Prostate gland (tissue), 2 donors: Measurements from ENCODE around the gene ARHGAP18. TPM values are rescaled to one million over a fixed set of nuclear protein-coding genes. Genes with fewer than 3 reads are reported as not detected.

Experiments
- DNase-seq: peaks from one replicate; pipeline ENCODE4 v3.0.0-alpha.2; 2019; ENCODE audit warnings: low spot score
- H3K27ac ChIP-seq, 2 donors: fragments of 200-600 bp; sonication (generic); 2 replicates each; pipeline ENCODE4 v1.5.1; 2017 to 2019
- H3K27me3 ChIP-seq: fragments of 200-600 bp; sonication (generic); replicated peaks from 2 replicates; pipeline ENCODE4 v1.5.1; 2019; ENCODE audit not compliant: insufficient read depth
- H3K36me3 ChIP-seq, 2 donors: fragments of 200-600 bp; sonication (generic); 1 replicate in 1 of 2; 2 replicates in 1 of 2; pipeline versions ENCODE4 v1.5.1 to v1.8.1; 2017 to 2019
- H3K4me1 ChIP-seq: fragments of 200-600 bp; sonication (generic); replicated peaks from 2 replicates; pipeline ENCODE4 v1.5.1; 2019
- H3K4me3 ChIP-seq, 2 donors: fragments of 200-600 bp; sonication (generic); 2 replicates each; pipeline ENCODE4 v1.5.1; 2017 to 2019
- H3K9me3 ChIP-seq: fragments of 200-600 bp; sonication (generic); 2 replicates; pipeline ENCODE4 v1.5.1; 2017
- POLR2A ChIP-seq: fragments of 450-650 bp; IDR thresholded peaks from one replicate; pipeline ENCODE4 v1.6.1; 2016; ENCODE audit warnings: antibody characterized with exemption, mild to moderate bottlenecking
- POLR2AphosphoS5 ChIP-seq: sonication (generic); formaldehyde crosslinking; IDR thresholded peaks from one replicate; pipeline ENCODE4 v1.6.1; 2017; ENCODE audit warnings: antibody characterized with exemption
- whole genome bisulfite sequencing: methylation state at CpG from one replicate; pipeline ENCODE4 v1.1.5; 2018; 5-methylcytosine and 5-hydroxymethylcytosine counted together
- intact Hi-C: fragments of 100-400 bp; cut with DNase I; formaldehyde crosslinking; loops from one replicate; pipeline ENCODE4 v1.14.2; 2022
- total RNA-seq, 2 donors: library from RNA; depleted of rRNA; stranded (reverse); fragments of >200 nt; gene quantifications; one replicate each; pipeline ENCODE4 v1.1.0, GENCODE V29; 2016
- TF ChIP-seq, protein P1 (sequence below), 4 experiments: fragments of 200-600 bp in 2 of 4; fragments of 450-650 bp in 2 of 4; sonication (generic) in 2 of 4; IDR thresholded peaks; 1 replicate in 3 of 4; 2 replicates in 1 of 4; pipeline ENCODE4 v1.5.1; 2016 to 2019; ENCODE audit warnings: antibody characterized with exemption in 4 of 4, mild to moderate bottlenecking in 2 of 4, moderate library complexity in 2 of 4

Gene ARHGAP18
- total RNA-seq, 2 donors from 2014 or later, result 15.0 to 29.1 TPM

DNA sequence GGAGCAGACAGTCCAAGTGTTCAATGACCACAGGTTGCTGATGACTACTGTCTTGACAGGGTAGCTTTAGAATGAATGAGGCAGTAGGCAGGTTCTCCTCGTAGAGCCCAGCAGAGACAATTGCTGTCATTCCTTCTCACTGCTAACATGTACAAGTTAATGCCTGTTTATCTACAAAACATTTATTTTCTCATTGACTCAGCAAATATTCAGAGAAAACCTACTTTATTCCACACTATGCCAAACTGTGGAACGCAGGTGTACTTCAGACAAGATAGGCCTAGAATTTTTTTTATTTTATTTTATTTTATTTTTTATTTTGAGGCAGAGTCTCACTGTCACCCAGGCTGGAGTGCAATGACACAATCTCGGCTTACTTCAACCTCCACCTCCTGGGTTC is 50.8 kb downstream of the ARHGAP18 start:
- TF ChIP-seq, protein P1, sequence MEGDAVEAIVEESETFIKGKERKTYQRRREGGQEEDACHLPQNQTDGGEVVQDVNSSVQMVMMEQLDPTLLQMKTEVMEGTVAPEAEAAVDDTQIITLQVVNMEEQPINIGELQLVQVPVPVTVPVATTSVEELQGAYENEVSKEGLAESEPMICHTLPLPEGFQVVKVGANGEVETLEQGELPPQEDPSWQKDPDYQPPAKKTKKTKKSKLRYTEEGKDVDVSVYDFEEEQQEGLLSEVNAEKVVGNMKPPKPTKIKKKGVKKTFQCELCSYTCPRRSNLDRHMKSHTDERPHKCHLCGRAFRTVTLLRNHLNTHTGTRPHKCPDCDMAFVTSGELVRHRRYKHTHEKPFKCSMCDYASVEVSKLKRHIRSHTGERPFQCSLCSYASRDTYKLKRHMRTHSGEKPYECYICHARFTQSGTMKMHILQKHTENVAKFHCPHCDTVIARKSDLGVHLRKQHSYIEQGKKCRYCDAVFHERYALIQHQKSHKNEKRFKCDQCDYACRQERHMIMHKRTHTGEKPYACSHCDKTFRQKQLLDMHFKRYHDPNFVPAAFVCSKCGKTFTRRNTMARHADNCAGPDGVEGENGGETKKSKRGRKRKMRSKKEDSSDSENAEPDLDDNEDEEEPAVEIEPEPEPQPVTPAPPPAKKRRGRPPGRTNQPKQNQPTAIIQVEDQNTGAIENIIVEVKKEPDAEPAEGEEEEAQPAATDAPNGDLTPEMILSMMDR (IDR thresholded peaks at IDR 0.05), result no peak
- no peak for TF ChIP-seq POLR2A
- TF ChIP-seq POLR2AphosphoS5, result no peak
- Histone ChIP-seq H3K36me3 (no peaks in the 10 kb centered on the region), H3K27ac (no peak overlapping the region), H3K27me3 (no peaks in the 10 kb centered on the region), H3K4me3 (no peak overlapping the region), H3K9me3 (no peaks in the 10 kb centered on the region), H3K4me1 (no peaks in the 10 kb centered on the region)
- no peak for DNase-seq
- 92% methylated on average over 3 of the region's 3 CpGs for WGBS
- intact Hi-C loops, result no loop called here

DNA sequence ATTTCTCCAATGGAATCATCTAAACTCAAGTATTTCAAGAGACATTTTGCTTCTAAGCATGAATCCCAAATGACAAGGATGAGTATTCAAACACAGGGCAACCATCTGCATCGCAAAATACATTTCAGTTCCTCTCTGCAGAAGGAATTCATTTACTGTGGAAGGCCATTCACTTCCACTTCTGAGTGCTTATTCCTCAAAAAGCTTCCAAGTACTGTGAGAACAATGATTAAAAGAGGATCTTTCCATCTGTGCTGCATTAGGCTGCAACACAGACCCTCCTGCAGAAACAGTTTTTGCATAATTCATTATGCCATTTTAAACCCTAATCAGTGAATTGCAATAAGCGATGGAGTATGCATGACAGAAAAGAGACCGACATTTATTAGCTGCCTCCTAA is 52.5 kb downstream of the ARHGAP18 start:
- Histone ChIP-seq H3K27me3 (no peaks in the 10 kb centered on the region), H3K27ac (no peak overlapping the region), H3K4me3 (no peak overlapping the region), H3K4me1 (no peaks in the 10 kb centered on the region), H3K9me3 (no peaks in the 10 kb centered on the region), H3K36me3 (no peaks in the 10 kb centered on the region)
- no peak for DNase-seq
- intact Hi-C loops, result no loop called here
- TF ChIP-seq POLR2A (no peak), POLR2AphosphoS5 (no peak)
- TF ChIP-seq, protein P1 (IDR thresholded peaks at IDR 0.05), result no peak
- WGBS, result 93% methylated on average over 3 of the region's 3 CpGs

DNA sequence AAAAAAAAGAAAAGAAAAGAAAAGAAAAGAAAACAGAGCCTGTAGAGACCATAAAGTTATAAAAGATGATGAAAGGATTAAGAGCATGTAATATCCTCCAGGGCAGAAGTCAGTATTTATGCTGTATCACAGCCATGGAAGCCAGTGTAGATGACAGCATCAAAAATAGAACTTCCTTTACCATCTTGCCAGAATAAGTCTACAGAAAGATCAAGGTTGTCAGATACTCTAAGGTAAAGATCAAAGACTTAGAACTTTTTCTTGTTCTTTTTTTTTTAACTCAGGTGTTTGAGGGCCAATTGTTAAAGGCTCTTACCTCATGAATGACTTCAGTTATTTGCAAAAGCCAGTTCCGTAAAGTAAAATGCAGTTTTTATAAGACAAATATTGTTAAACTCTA is 54.6 kb downstream of the ARHGAP18 start:
- no peak for TF ChIP-seq POLR2A
- TF ChIP-seq POLR2AphosphoS5, result no peak
- TF ChIP-seq, protein P1 (IDR thresholded peaks at IDR 0.05), result no peak

DNA sequence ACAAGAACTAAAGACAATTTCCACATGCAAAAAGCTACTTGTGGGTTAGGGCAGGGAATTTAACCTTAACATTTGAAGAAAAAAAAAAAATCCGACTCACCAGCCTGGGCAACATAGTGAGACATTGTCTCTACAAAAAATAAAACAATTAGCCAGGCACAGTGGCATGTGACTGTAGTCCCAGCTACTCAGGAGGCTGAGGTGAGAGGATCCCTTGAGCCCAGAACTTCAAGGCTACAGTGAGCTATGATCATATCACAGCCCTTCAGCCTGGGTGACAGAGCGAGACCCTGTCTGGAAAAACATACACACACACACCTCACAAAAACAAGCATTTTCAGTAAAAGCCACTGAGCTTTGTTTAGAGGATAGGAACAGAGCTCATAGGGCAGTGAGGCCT is 56.2 kb downstream of the ARHGAP18 start:
- 90% methylated on average over 2 of the region's 2 CpGs for WGBS
- Histone ChIP-seq H3K4me3 (no peak overlapping the region), H3K27me3 (no peaks in the 10 kb centered on the region), H3K27ac (no peak overlapping the region), H3K4me1 (no peaks in the 10 kb centered on the region), H3K9me3 (no peaks in the 10 kb centered on the region), H3K36me3 (no peaks in the 10 kb centered on the region)
- no peak for DNase-seq
- intact Hi-C loops, result no loop called here
- TF ChIP-seq POLR2A, result no peak

More for the DNA sequence above, 54.6 kb downstream of the ARHGAP18 start:
- H3K27ac ChIP-seq, result no peak overlapping the region
- DNase-seq, result no peak
- H3K9me3 ChIP-seq, result no peaks in the 10 kb centered on the region
- H3K27me3 ChIP-seq, result no peaks in the 10 kb centered on the region
- H3K4me3 ChIP-seq, result no peak overlapping the region
- intact Hi-C loops, result no loop called here
- no peaks in the 10 kb centered on the region for H3K4me1 ChIP-seq
- 64% methylated on average over 1 of the region's 1 CpG for WGBS
- no peaks in the 10 kb centered on the region for H3K36me3 ChIP-seq

DNA sequence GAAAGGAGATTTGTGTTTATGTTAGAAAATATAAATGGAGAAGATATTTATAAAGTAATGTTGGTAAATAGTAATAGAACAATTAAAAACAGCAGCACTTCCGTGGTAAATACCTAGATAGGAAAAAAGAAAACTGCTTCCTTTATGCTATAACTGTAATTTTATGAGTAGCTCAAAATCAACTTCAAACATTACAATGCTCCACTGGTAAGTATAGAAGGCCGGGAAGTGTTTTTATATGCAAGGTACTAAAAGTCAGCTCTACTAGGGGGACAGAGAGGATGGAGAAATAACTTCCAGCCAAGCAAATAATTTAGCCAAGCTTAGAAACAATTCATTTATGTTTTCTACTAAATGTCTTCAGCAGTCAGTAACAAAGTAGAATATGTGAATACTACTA is 56.7 kb downstream of the ARHGAP18 start:
- no peak for DNase-seq
- H3K4me3 ChIP-seq, result no peak overlapping the region
- H3K27me3 ChIP-seq, result no peaks in the 10 kb centered on the region
- H3K36me3 ChIP-seq, result no peaks in the 10 kb centered on the region
- H3K9me3 ChIP-seq, result no peaks in the 10 kb centered on the region
- TF ChIP-seq POLR2AphosphoS5 (no peak), POLR2A (no peak)
- TF ChIP-seq, protein P1 (IDR thresholded peaks at IDR 0.05), result no peak
- H3K27ac ChIP-seq, result no peak overlapping the region
- 48% methylated on average over 2 of the region's 2 CpGs for WGBS
- H3K4me1 ChIP-seq, result no peaks in the 10 kb centered on the region
- intact Hi-C loops, result no loop called here
